GM19372 (cell line): ENCODE data around the gene KBTBD7.
"Not testable (repeated sequence)": the region's sequence is repeated elsewhere in the genome, so short reads cannot be mapped to it uniquely, and the experiment has no call there.

ENCODE experiments used
- ATAC-seq: cut with Tn5 transposase; IDR thresholded peaks from one replicate; pipeline ENCODE4 v1.9.1; 2021; ENCODE audit warnings: mild to moderate bottlenecking, low read depth, moderate library complexity; ENCODE audit not compliant: unreplicated experiment

Gene KBTBD7

GRCh38 chr13:41199526-41199925 is 5.2 kb upstream of the KBTBD7 start:
- ATAC-seq: no peak

GRCh38 chr13:41199079-41199478 is 4.7 kb upstream of the KBTBD7 start:
- no peak for ATAC-seq

GRCh38 chr13:41196620-41197019 is 2.3 kb upstream of the KBTBD7 start:
- ATAC-seq: no peak

DNA sequence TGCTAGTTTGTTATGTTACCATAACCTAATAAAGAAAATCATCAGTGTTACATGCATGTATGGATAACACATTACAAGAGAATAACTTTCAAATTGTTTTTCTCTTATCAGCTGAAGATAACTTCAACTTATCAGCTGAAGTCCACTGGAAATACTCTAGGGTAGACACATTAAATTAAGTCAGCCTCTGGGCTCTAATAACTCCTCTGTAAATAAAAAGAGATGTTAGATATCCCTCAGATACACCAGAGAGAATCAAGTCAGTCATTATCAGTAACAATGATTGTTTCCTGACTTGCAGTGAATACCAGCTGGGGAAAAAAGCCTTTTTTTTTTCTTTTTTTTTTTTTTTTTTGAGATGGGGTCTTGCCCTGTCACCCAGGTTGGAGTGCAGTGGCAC is 1.6 kb upstream of the KBTBD7 start:
- no peak for ATAC-seq

DNA sequence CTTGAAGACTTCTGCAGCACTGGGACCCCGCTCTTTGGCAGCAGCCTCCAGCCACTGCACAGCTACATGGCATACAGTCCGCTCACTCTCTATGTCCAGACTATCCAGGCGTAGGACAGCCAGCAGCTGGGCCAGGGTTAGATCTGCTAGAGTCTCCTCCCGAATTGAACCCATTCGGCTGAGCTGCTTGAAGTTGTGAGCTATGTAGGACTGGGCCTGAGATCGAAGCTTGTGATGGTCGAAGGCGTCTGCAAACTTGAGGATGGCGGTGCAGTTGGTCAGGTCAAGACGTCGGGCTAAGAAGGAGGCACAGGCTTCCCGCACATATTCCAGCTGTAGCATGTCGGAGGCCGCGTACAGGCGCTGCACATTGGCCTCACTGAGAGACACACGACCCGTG is 900 bp downstream of the KBTBD7 start:
- no peak for ATAC-seq

DNA sequence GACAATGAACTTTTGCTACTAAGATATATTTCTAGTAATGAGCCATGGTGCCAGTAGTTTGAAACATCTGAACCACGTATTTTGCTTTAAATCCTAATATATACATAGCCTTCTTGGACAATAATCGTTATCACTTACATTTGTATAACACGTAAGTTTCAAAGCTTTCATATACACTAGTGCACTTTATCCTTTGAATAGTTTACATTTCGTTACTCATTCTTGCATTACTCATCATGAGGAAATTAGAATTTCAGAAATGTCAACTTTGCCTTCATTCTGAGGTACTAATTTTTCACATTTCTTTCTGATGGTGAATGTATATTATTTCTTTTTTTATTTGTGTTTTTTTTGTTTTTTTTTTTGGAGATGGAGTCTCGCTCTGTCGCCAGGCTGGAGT is 5.8 kb downstream of the KBTBD7 start:
- ATAC-seq: no peak

- ATAC-seq: no peak
Measured at GRCh38 chr13:41186481-41186880, 7.9 kb downstream of the KBTBD7 start.

DNA sequence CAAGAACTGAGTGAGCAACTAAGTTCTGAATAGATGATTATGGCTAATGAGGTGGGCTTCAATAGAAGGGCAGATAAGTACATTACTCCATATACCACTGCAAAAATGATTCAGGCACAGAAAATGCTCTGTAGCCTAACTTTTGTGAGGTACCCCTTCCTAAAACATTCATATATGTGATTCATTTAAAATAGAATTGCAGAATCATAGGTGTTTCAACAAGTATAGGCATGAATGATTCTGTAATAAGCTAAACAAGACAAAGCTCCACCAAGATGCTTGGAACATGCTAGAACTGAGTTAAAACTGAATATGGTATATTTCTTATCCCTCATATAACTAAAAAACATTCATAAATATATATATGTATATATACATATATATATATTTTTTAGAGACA is 12.1 kb downstream of the KBTBD7 start:
- no peak for ATAC-seq

DNA sequence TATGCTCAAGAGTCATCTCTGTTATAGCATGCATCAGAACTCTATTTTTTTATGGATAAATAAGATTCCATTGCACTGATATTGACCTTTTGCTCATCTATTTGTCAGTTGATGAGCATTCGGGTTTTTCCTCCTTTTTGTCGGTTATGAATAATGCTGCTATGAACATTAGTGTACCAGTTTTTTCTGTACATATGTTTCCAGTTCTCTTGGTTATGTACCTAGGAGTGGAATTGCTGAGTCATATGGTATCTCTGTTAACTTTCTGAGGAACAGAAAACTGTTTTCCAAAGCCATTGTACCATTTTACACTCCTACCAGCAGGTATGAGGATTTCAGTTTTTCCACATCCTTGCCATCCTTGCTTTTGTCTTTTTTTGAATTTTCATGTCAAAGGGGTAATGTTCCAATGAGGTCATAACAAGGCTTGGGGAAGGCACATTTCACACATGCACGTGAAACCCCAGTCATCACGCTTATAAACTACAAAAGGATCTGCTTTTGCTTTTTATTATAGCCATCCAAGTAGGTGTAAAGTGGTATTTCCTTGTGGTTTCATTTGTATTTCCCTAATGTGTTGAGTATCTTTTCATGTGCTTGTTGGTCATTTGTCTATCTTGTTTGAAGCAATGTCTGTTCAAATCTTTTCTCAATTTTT is 14.6 kb downstream of the KBTBD7 start:
- no peak for ATAC-seq

DNA sequence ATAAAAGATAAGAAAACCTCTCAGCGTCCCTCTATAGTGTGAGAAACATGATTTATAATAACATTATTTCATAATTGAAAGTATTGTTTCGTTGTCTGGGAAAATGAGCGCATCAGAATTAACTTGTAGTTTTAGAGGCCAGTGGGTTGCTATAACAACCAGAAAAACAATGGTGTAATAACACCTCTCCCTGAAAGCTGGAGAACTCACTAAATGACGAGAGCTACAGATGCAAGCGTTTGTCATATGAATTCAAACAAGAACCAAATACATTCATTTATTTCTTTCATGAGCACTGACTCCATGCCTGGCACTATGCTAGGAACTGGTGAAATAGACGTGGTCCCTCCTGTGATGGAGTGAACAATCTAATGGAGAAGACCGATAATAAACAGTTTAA is 16.3 kb downstream of the KBTBD7 start:
- ATAC-seq: no peak

DNA sequence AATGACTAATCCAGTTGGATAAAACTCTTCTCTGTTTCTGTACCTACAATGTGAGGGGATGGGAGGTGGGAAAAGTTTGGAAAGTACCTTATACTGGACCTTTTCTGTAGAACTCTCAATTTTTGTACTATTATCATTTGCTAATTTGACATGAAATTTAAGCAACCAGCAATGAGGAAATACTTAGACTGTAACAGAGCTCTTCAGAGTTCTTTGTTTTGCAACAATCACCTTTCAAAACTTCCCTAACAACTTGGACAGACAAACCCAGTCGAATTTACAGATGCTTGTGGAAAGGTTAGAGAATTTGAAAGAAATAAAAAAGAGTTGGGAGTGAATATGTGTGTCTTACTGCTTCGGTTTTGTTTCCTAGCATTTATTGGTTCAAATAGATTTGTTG is 16.8 kb downstream of the KBTBD7 start:
- no peak for ATAC-seq

DNA sequence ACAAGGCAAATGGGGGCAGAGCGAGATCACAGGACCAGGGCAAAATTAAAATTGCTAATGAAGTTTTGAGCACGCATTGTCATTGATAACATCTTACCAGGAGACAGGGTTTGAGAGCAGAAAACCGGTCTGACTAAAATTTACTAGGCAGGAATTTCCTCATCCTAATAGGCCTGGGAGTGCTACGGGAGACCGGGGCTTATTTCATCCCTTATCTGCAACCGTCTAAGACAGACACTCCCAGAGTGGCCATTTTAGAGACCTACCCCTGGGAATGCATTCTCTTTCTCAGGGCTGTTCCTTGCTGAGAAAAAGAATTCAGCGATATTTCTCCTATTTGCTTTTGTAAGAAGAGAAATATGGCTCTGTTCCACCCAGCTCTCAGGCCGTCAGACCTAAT is 18.8 kb downstream of the KBTBD7 start:
- ATAC-seq: not testable (repeated sequence)

DNA sequence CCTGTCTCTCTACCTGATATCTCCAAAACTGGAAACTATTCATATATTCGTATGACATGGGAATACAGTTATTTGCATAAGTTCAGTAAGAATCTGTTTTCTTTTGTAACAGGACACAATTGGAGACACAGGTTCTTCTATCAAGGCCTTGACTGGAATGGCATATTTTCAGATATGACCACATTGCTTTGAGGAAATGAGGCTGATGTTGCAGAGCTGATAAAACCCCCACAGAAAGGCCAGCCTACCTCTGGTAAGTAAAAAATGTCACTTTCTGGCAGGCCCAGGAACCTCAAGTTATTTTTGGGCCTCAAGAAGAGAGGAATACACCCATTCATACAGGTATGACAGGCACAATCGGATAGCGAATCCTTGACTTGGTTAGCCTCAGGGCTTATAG is 32.2 kb downstream of the KBTBD7 start:
- no peak for ATAC-seq

DNA sequence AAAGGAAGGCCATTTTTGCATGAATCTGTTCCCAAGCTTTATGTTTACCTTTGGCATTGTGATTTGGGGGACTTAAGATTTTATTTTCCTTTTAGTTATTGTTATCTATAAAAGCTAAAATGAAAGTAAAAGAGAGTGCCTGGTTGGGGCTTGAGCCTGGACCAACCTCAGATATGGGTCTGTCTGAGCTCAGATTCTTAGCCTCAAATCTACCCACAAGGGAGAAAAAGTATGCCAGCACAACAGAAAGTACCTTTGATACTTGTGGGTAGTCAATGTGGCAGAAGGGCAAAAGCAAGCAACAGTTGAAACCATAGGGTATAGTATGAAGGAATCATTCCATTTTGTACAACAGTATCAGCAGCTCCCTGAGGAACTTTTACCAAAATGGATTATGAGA is 35.2 kb downstream of the KBTBD7 start:
- ATAC-seq: no peak

- no peak for ATAC-seq
Measured at GRCh38 chr13:41157048-41157717, 37.2 kb downstream of the KBTBD7 start.

DNA sequence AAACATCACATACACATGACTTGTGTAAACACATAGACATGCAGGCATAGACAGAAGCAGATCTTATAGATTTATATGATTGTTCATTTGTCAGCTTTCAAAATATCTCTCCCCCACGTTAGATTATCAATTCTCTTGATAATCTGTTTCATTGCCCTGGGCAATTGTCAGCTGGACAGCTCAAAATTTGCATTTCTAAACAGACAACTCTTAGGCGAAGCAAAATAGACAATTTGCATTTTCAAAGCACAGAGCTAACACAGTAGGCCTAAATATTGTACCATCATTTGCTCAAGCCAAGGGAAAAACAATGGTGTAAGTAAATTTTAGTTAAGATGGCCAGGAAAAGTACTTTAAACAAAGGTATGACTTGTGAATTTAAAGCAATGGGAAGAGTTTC is 37.7 kb downstream of the KBTBD7 start:
- ATAC-seq: no peak

GRCh38 chr13:41154042-41154441 is 40.3 kb downstream of the KBTBD7 start:
- ATAC-seq: no peak

DNA sequence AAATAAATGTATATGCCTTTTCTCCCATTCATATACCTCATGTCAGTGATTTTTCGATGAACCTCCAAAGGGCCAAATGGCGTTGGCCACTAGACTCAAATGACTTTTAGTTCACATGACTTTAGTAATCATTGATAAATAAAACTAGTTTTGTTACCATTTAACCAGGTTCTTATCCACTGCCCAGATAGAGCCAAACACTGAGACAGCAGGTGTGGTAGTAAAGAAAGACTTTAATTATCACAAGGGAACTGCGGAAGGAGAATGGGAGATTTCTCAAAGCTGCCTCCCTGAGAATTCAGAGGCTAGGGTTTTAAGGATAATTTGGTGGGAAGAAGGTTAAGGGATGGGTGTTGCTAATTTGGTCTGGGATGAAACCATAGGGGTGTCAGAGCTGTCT is 42.4 kb downstream of the KBTBD7 start:
- ATAC-seq: no peak

DNA sequence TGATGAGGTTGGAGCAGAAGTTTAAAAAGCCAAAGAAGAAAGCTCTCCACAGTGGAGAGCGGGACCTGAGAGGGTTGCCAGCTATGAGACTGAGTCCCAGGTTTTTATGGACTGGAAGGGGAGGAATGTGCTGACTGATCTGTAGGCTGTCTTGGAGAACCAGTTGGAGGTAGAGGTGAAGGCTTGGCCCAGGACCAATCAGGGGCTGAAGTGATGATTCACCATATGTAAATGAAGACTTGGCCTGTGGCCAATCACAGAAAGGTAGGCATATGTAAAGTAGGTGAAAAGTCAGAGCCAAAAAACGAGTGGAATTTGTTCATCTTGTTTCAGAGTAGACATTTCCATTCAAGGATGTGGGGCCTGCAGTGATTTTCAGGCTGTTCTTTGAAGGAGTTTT is 44.3 kb downstream of the KBTBD7 start:
- no peak for ATAC-seq

GRCh38 chr13:41148419-41149283 is 45.7 kb downstream of the KBTBD7 start:
- ATAC-seq: no peak

DNA sequence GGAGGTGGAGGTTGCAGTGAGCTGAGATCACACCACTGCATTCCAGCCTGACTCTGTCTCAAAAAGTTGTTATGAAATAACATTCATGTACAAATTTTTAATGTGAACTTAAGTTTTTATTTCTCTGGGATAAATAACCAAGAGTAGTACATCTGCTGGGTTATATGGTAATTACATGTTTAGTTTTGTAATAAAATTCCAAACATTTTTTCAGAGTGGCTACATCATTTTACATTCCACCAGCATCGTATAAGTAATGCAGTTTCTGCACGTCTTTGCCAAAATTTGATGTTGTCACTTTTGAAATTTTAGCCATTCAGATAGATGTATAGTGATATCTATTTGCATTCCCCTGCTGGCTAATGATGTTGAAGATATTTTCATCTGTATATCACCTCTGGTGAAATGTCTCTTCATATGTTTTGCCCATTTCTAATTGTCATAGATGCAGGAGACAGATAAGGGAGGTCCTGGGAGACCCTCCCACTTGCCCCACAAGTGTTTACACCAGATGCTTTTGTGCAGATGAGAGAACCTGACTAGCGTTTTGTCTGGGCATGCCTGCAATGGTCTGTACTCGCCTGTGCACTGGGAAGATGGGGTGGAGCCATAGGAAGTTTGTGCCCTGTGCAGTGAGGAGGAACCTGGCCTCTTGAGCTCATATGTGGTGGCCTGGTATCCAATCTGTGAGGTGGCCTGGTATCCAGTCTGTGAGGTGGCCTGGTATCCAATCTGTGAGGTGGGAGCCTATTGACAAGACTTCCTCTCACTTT is 49.0 kb downstream of the KBTBD7 start:
- ATAC-seq: no peak
